HEK293 (cell line): ENCODE data around the gene NPFF.
A peak's percentile ranks its signal among the peaks of the same experiment; 100 is the strongest.
"Not testable (repeated sequence)": the region's sequence is repeated elsewhere in the genome, so short reads cannot be mapped to it uniquely, and the experiment has no call there.

Source experiments
- CTCF ChIA-PET: fragments of 350-600 bp; formaldehyde crosslinking; extraction: SDS; loops from one replicate; lab custom pipeline; 2021; ENCODE audit warnings: antibody characterized with exemption; lab: Yijun Ruan, JAX
- POLR2A ChIA-PET: fragments of 300-600 bp; formaldehyde crosslinking; extraction: SDS; loops from one replicate; lab custom pipeline; 2020; ENCODE audit warnings: antibody characterized with exemption, inconsistent platforms; lab: Yijun Ruan, JAX
- H3K27ac ChIP-seq: fragments of 200-500 bp; sonication (Bioruptor generic); 2 replicates; pipeline ENCODE4 v1.5.1; 2014; ENCODE audit warnings: low read depth, low read length, control low read depth, inconsistent platforms; ENCODE audit errors: extremely low read depth
- H3K36me3 ChIP-seq, 2 experiments: fragments of 200-500 bp in 1 of 2; sonication (Bioruptor generic) in 1 of 2; 1 replicate in 1 of 2; 2 replicates in 1 of 2; pipeline ENCODE4 v1.5.1; 2014 to 2017; ENCODE audit warnings: inconsistent platforms in 2 of 2, low read length in 2 of 2; ENCODE audit not compliant: control insufficient read depth in 2 of 2, insufficient read depth in 1 of 2
- H3K4me1 ChIP-seq: fragments of 200-500 bp; sonication (Bioruptor generic); 2 replicates; pipeline ENCODE4 v1.5.1; 2014; ENCODE audit warnings: mild to moderate bottlenecking, low read length, inconsistent platforms; ENCODE audit not compliant: control insufficient read depth, insufficient read depth
- H3K4me3 ChIP-seq: 2 replicates; pipeline ENCODE4 v1.5.1; 2011; ENCODE audit warnings: low read depth, mild to moderate bottlenecking, control low read depth, low read length, moderate library complexity
- H3K9me3 ChIP-seq: fragments of 200-500 bp; sonication (Bioruptor generic); 2 replicates; pipeline ENCODE4 v1.5.1; 2014; ENCODE audit warnings: low read depth, low read length, inconsistent platforms; ENCODE audit not compliant: control insufficient read depth, insufficient read depth
- GFI1B ChIP-seq: fragments of 450-650 bp; formaldehyde crosslinking; IDR thresholded peaks from 2 replicates; pipeline ENCODE4 v1.5.1; 2016; ENCODE audit warnings: missing biosample characterization, missing genetic modification characterization
- MZF1 ChIP-seq: fragments of 450-650 bp; formaldehyde crosslinking; IDR thresholded peaks from 2 replicates; pipeline ENCODE4 v1.5.1; 2017; ENCODE audit warnings: missing biosample characterization, missing genetic modification characterization, borderline replicate concordance
- ZBTB8A ChIP-seq: fragments of 450-650 bp; formaldehyde crosslinking; IDR thresholded peaks from 2 replicates; pipeline ENCODE4 v1.5.1; 2016; ENCODE audit warnings: missing biosample characterization, missing genetic modification characterization
- ZFP37 ChIP-seq: fragments of 450-650 bp; formaldehyde crosslinking; IDR thresholded peaks from 2 replicates; pipeline ENCODE4 v1.5.1; 2016; ENCODE audit warnings: missing biosample characterization, missing genetic modification characterization
- ZNF121 ChIP-seq: fragments of 450-650 bp; formaldehyde crosslinking; IDR thresholded peaks from 2 replicates; pipeline ENCODE4 v1.5.1; 2016; ENCODE audit warnings: missing biosample characterization, missing genetic modification characterization
- ZNF138 ChIP-seq: fragments of 450-650 bp; formaldehyde crosslinking; IDR thresholded peaks from 2 replicates; pipeline ENCODE4 v1.5.1; 2016; ENCODE audit warnings: missing biosample characterization, missing genetic modification characterization, borderline replicate concordance
- ZNF140 ChIP-seq: fragments of 450-650 bp; formaldehyde crosslinking; IDR thresholded peaks from 2 replicates; pipeline ENCODE4 v1.5.1; 2016; ENCODE audit warnings: missing biosample characterization, missing genetic modification characterization
- ZNF19 ChIP-seq: fragments of 450-650 bp; formaldehyde crosslinking; IDR thresholded peaks from 2 replicates; pipeline ENCODE4; 2016; ENCODE audit warnings: missing biosample characterization, missing genetic modification characterization, low read depth
- ZNF266 ChIP-seq: fragments of 450-650 bp; formaldehyde crosslinking; IDR thresholded peaks from 2 replicates; pipeline ENCODE4 v1.5.1; 2016; ENCODE audit warnings: missing biosample characterization, missing genetic modification characterization, low read depth
- ZNF292 ChIP-seq: fragments of 450-650 bp; formaldehyde crosslinking; IDR thresholded peaks from 2 replicates; pipeline ENCODE4 v1.5.1; 2016; ENCODE audit warnings: low read depth, missing biosample characterization, missing genetic modification characterization, borderline replicate concordance
- ZNF341 ChIP-seq: fragments of 450-650 bp; formaldehyde crosslinking; IDR thresholded peaks from 2 replicates; pipeline ENCODE4; 2016; ENCODE audit warnings: low read depth, missing biosample characterization, missing genetic modification characterization
- ZNF354C ChIP-seq: fragments of 450-650 bp; formaldehyde crosslinking; IDR thresholded peaks from 2 replicates; pipeline ENCODE4 v1.5.1; 2016; ENCODE audit warnings: missing biosample characterization, missing genetic modification characterization, low read depth, borderline replicate concordance
- ZNF366 ChIP-seq: fragments of 450-650 bp; formaldehyde crosslinking; conservative IDR thresholded peaks from 2 replicates; pipeline ENCODE4 v1.5.1; 2016; ENCODE audit warnings: missing biosample characterization, missing genetic modification characterization
- ZNF394 ChIP-seq: fragments of 450-650 bp; formaldehyde crosslinking; IDR thresholded peaks from 2 replicates; pipeline ENCODE4 v1.5.1; 2016; ENCODE audit warnings: missing biosample characterization, missing genetic modification characterization, mild to moderate bottlenecking, moderate library complexity, borderline replicate concordance
- ZNF404 ChIP-seq: fragments of 450-650 bp; formaldehyde crosslinking; IDR thresholded peaks from 2 replicates; pipeline ENCODE4 v1.5.1; 2017; ENCODE audit warnings: missing biosample characterization, missing genetic modification characterization
- ZNF426 ChIP-seq: fragments of 450-650 bp; formaldehyde crosslinking; IDR thresholded peaks from 2 replicates; pipeline ENCODE4 v1.5.1; 2017; ENCODE audit warnings: missing biosample characterization, missing genetic modification characterization, mild to moderate bottlenecking, inconsistent platforms, moderate library complexity
- ZNF433 ChIP-seq: fragments of 450-650 bp; formaldehyde crosslinking; IDR thresholded peaks from 2 replicates; pipeline ENCODE4 v1.5.1; 2016; ENCODE audit warnings: missing biosample characterization, missing genetic modification characterization, low read depth
- ZNF501 ChIP-seq: fragments of 450-650 bp; formaldehyde crosslinking; IDR thresholded peaks from 2 replicates; pipeline ENCODE4 v1.5.1; 2016; ENCODE audit warnings: missing biosample characterization, missing genetic modification characterization
- ZNF510 ChIP-seq: fragments of 450-650 bp; formaldehyde crosslinking; IDR thresholded peaks from 2 replicates; pipeline ENCODE4 v1.5.1; 2018; ENCODE audit warnings: mild to moderate bottlenecking, missing genetic modification characterization, missing biosample characterization; ENCODE audit not compliant: insufficient replicate concordance
- ZNF530 ChIP-seq: fragments of 450-650 bp; formaldehyde crosslinking; IDR thresholded peaks from 2 replicates; pipeline ENCODE4 v1.5.1; 2016; ENCODE audit warnings: low read depth, missing biosample characterization, missing genetic modification characterization
- ZNF555 ChIP-seq: fragments of 450-650 bp; formaldehyde crosslinking; conservative IDR thresholded peaks from 2 replicates; pipeline ENCODE4 v1.5.1; 2017; ENCODE audit warnings: missing biosample characterization, mild to moderate bottlenecking, missing genetic modification characterization, inconsistent platforms
- ZNF558 ChIP-seq: fragments of 450-650 bp; formaldehyde crosslinking; IDR thresholded peaks from 2 replicates; pipeline ENCODE4 v1.5.1; 2016; ENCODE audit warnings: missing biosample characterization, missing genetic modification characterization
- ZNF560 ChIP-seq: fragments of 450-650 bp; formaldehyde crosslinking; IDR thresholded peaks from 2 replicates; pipeline ENCODE4 v1.5.1; 2017; ENCODE audit warnings: missing biosample characterization, missing genetic modification characterization, borderline replicate concordance
- ZNF623 ChIP-seq: fragments of 450-650 bp; formaldehyde crosslinking; IDR thresholded peaks from 2 replicates; pipeline ENCODE4 v1.5.1; 2016; ENCODE audit warnings: missing biosample characterization, missing genetic modification characterization
- ZNF629 ChIP-seq: fragments of 450-650 bp; formaldehyde crosslinking; IDR thresholded peaks from 2 replicates; pipeline ENCODE4 v1.5.1; 2017; ENCODE audit warnings: missing biosample characterization, missing genetic modification characterization
- ZNF639 ChIP-seq: fragments of 450-650 bp; formaldehyde crosslinking; IDR thresholded peaks from 2 replicates; pipeline ENCODE4 v1.5.1; 2016; ENCODE audit warnings: missing biosample characterization, missing genetic modification characterization
- ZNF654 ChIP-seq: fragments of 450-650 bp; formaldehyde crosslinking; IDR thresholded peaks from 2 replicates; pipeline ENCODE4 v1.5.1; 2016; ENCODE audit warnings: low read depth, missing biosample characterization, missing genetic modification characterization
- ZNF664 ChIP-seq: fragments of 450-650 bp; formaldehyde crosslinking; IDR thresholded peaks from 2 replicates; pipeline ENCODE4 v1.5.1; 2016; ENCODE audit warnings: missing biosample characterization, missing genetic modification characterization
- ZNF791 ChIP-seq: fragments of 450-650 bp; formaldehyde crosslinking; IDR thresholded peaks from 2 replicates; pipeline ENCODE4 v1.5.1; 2016; ENCODE audit warnings: missing biosample characterization, missing genetic modification characterization
- ZXDB ChIP-seq: fragments of 450-650 bp; formaldehyde crosslinking; IDR thresholded peaks from 2 replicates; pipeline ENCODE4 v1.5.1; 2016; ENCODE audit warnings: missing biosample characterization, missing genetic modification characterization
- TF ChIP-seq, protein P1 (sequence below): fragments of 450-650 bp; formaldehyde crosslinking; conservative IDR thresholded peaks from 2 replicates; pipeline ENCODE4 v1.5.1; 2016; ENCODE audit warnings: low read depth, missing biosample characterization, missing genetic modification characterization
- TF ChIP-seq, protein P2 (sequence below): fragments of 450-650 bp; formaldehyde crosslinking; IDR thresholded peaks from 2 replicates; pipeline ENCODE4 v1.5.1; 2016; ENCODE audit warnings: missing biosample characterization, missing genetic modification characterization

NPFF gene

GRCh38 chr12:53550131-53550530, 42.8 kb upstream of the NPFF start:
- POLR2A ChIA-PET: not testable (repeated sequence)
- 0 out of 2 replicates have a peak, but pooled peaks have one; percentile 25 for TF ChIP-seq GFI1B (tag by site-specific recombination)
- peak; percentile 41; the same call in 1 of the 2 replicates for TF ChIP-seq ZNF366 (tag by site-specific recombination)
- TF ChIP-seq ZNF510 (tag by site-specific recombination): peak; percentile 81
- TF ChIP-seq ZNF121 (tag by site-specific recombination): peak; percentile 37; the same call in 1 of the 2 replicates
- TF ChIP-seq ZNF394: peak; percentile 99
- TF ChIP-seq ZNF560 (tag by site-specific recombination): peak; percentile 90; the same call in 1 of the 2 replicates
- peak; percentile 72; the same call in 1 of the 2 replicates for TF ChIP-seq ZFP37 (tag by site-specific recombination)
- TF ChIP-seq, protein P1, sequence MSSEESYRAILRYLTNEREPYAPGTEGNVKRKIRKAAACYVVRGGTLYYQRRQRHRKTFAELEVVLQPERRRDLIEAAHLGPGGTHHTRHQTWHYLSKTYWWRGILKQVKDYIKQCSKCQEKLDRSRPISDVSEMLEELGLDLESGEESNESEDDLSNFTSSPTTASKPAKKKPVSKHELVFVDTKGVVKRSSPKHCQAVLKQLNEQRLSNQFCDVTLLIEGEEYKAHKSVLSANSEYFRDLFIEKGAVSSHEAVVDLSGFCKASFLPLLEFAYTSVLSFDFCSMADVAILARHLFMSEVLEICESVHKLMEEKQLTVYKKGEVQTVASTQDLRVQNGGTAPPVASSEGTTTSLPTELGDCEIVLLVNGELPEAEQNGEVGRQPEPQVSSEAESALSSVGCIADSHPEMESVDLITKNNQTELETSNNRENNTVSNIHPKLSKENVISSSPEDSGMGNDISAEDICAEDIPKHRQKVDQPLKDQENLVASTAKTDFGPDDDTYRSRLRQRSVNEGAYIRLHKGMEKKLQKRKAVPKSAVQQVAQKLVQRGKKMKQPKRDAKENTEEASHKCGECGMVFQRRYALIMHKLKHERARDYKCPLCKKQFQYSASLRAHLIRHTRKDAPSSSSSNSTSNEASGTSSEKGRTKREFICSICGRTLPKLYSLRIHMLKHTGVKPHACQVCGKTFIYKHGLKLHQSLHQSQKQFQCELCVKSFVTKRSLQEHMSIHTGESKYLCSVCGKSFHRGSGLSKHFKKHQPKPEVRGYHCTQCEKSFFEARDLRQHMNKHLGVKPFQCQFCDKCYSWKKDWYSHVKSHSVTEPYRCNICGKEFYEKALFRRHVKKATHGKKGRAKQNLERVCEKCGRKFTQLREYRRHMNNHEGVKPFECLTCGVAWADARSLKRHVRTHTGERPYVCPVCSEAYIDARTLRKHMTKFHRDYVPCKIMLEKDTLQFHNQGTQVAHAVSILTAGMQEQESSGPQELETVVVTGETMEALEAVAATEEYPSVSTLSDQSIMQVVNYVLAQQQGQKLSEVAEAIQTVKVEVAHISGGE (tag by site-specific recombination): peak; percentile 86
- TF ChIP-seq MZF1 (tag by site-specific recombination): peak; percentile 29; the same call in 1 of the 2 replicates
- peak; percentile 91 for TF ChIP-seq ZNF140 (tag by site-specific recombination)
- TF ChIP-seq ZNF341: 0 out of 2 replicates have a peak, but pooled peaks have one; percentile 17
- peak; percentile 49; the same call in 1 of the 2 replicates for TF ChIP-seq ZNF639 (tag by site-specific recombination)
- peak; percentile 97 for TF ChIP-seq ZNF426
- TF ChIP-seq ZBTB8A: peak; percentile 88
- TF ChIP-seq ZNF791 (tag by site-specific recombination): 0 out of 2 replicates have a peak, but pooled peaks have one; percentile 56
- peak; percentile 89 for TF ChIP-seq ZXDB (tag by site-specific recombination)
- 0 out of 2 replicates have a peak, but pooled peaks have one; percentile 59 for TF ChIP-seq ZNF530 (tag by site-specific recombination)
- peak; percentile 86 for TF ChIP-seq ZNF266 (tag by site-specific recombination)
- peak; percentile 62; the same call in 1 of the 2 replicates for TF ChIP-seq ZNF19 (tag by site-specific recombination)
- TF ChIP-seq ZNF623 (tag by site-specific recombination): peak; percentile 88
- peak; percentile 60 for TF ChIP-seq ZNF654 (tag by site-specific recombination)
- 0 out of 2 replicates have a peak, but pooled peaks have one; percentile 68 for TF ChIP-seq ZNF138 (tag by site-specific recombination)
- TF ChIP-seq ZNF629 (tag by site-specific recombination): peak; percentile 68
- TF ChIP-seq ZNF292 (tag by site-specific recombination): peak; percentile 87; the same call in 1 of the 2 replicates
- peak; percentile 87 for TF ChIP-seq ZNF664 (tag by site-specific recombination)
- peak; percentile 87 for TF ChIP-seq ZNF558
- TF ChIP-seq, protein P2, sequence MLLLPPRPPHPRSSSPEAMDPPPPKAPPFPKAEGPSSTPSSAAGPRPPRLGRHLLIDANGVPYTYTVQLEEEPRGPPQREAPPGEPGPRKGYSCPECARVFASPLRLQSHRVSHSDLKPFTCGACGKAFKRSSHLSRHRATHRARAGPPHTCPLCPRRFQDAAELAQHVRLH (tag by site-specific recombination): peak; percentile 80
- TF ChIP-seq ZNF433 (tag by site-specific recombination): peak; percentile 88
- TF ChIP-seq ZNF404: 0 out of 2 replicates have a peak, but pooled peaks have one; percentile 20
- TF ChIP-seq ZNF555: peak; percentile 96
- TF ChIP-seq ZNF354C (tag by site-specific recombination): peak; percentile 83
- TF ChIP-seq ZNF501 (tag by site-specific recombination): peak; percentile 65; the same call in 1 of the 2 replicates

More at GRCh38 chr12:53550131-53550530, 42.8 kb upstream of the NPFF start:
- H3K27ac ChIP-seq, H3K4me3 ChIP-seq, H3K9me3 ChIP-seq: not testable (repeated sequence)
- CTCF ChIA-PET: interaction anchor here (0.6 to 1.6 kb wide), 5 partner anchors 12 to 887 kb away, joined by 3 to 6 read pairs (median 3); no protein-coding TSS in a partner anchor
- peaks cover 9 to 16% of the 10 kb centered on the region in 2 experiments; a peak in 2 of 3 replicates for H3K36me3 ChIP-seq
- peaks cover 13% of the 10 kb centered on the region for H3K4me1 ChIP-seq
